Omental fat pad (tissue), 4 donors: ENCODE results near the gene CFAP77. TPM values are rescaled to one million over a fixed set of nuclear protein-coding genes. Genes with fewer than 3 reads are reported as not detected.

ENCODE experiments used
- ATAC-seq: fragments of 150-250 bp; one replicate; pipeline ENCODE4 v1.9.1; 2016; ENCODE audit warnings: mild to moderate bottlenecking, moderate library complexity; ENCODE audit not compliant: low FRiP score
- DNase-seq: peaks from one replicate; pipeline ENCODE4 v3.0.0-alpha.2; 2019; ENCODE audit warnings: low spot score
- CTCF ChIP-seq, 3 donors: fragments of 450-650 bp; IDR thresholded peaks; one replicate each; pipeline ENCODE4 v1.5.1; 2016 to 2017; ENCODE audit warnings: antibody characterized with exemption in 3 of 3, mild to moderate bottlenecking in 3 of 3, moderate library complexity in 2 of 3
- total RNA-seq, 4 donors: library from RNA; depleted of rRNA; stranded (reverse); fragments of >200 nt; gene quantifications; one replicate each; pipeline ENCODE4 v1.1.0, GENCODE V29; 2016

Gene CFAP77
- total RNA-seq, 4 donors from 2014 or later, result not detected

DNA sequence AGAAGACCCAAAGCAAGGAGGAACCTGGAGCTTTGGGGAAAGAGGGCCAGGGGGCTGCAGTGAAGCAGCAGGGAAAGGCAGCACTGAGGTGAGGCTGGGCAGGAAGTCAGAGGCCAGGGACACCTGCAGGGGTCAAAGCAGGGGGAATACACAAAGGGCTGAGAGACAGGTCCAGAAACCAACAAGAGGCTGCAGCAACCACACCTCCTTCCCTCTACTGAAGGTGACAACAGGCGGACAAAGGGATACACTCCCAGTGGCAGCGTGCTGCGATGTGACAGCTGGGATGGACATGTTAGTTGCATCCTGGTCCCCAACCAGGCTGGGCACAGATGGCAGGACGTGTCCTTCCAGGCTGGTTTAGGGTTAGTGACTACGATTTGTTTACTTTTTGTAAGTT, 12.6 kb downstream of the CFAP77 start:
- DNase-seq (no peak), ATAC-seq (no peak)
- TF ChIP-seq CTCF (IDR thresholded peaks at IDR 0.05), result no peak

- no peak for TF ChIP-seq CTCF (IDR thresholded peaks at IDR 0.05)
- ATAC-seq, result no peak
- DNase-seq, result no peak
These were observed 13.5 kb downstream of the CFAP77 start for GRCh38 chr9:132423503-132423902.

DNA sequence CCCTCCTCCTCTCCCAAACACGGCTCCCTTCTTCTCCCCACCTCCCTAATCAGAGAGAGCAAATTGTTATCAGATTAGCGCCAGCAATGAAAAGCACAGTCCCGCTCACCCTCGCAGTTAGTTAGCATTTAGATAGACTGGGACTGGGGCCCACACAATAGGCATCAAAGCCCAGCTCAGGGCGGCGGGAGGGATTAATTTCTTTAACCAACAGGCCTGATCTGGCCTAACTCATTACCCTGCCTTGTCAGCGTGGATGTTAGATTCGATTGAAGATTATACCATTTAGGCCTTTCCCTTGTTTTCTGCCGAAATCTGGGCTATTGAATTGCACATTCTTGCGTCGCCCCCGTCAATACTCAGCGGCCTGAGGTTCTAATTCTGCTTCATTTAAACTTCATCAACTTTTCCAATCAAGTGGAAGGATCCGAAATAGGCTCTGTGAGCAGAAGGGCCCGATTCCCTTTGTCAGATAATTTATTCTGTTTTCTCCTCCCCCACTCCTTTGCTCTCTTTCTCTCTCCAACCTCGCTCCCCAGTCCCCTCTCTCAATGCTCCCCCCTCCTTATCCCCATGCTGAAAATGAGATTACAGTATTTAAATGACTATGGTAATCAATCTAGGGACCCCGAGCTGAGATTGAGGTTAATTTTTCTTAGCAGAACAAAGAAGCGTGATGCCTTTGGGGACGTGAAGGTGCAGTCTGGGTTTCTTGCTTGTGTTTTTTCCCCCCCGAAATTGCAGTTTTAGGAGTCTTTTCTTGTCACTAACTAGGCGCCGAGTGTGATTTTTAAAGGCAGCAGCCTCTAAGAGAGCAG, 15.1 kb downstream of the CFAP77 start:
- ATAC-seq (no peak), DNase-seq (no peak)
- no peak for TF ChIP-seq CTCF (IDR thresholded peaks at IDR 0.05)

GRCh38 chr9:132425675-132426062, 15.7 kb downstream of the CFAP77 start:
- ATAC-seq (no peak), DNase-seq (no peak)
- TF ChIP-seq CTCF (IDR thresholded peaks at IDR 0.05), result no peak

GRCh38 chr9:132426639-132427414, 16.8 kb downstream of the CFAP77 start:
- ATAC-seq (no peak), DNase-seq (no peak)
- no peak for TF ChIP-seq CTCF (IDR thresholded peaks at IDR 0.05)

GRCh38 chr9:132430998-132431397, 21.0 kb downstream of the CFAP77 start:
- no peak for TF ChIP-seq CTCF (IDR thresholded peaks at IDR 0.05)
- DNase-seq, result no peak
- no peak for ATAC-seq
